Esophagus muscularis mucosa (tissue), 4 donors: ENCODE results near the gene NPLOC4. TPM values are rescaled to one million over a fixed set of nuclear protein-coding genes. Genes with fewer than 3 reads are reported as not detected.

Source experiments
- DNase-seq: peaks from one replicate; pipeline ENCODE4 v3.0.0-alpha.2; 2017; ENCODE audit errors: extremely low spot score
- H3K27ac ChIP-seq, 4 donors: fragments of 200-600 bp; sonication (generic); replicated peaks in 1 of 4; 1 replicate in 3 of 4; 2 replicates in 1 of 4; pipeline ENCODE4 v1.5.1; 2016 to 2019; ENCODE audit warnings: mild to moderate bottlenecking in 1 of 4
- H3K27me3 ChIP-seq, 4 donors: fragments of 200-600 bp; sonication (generic); one replicate each; pipeline versions ENCODE4 v1.5.1 to v1.6.0; 2016 to 2019
- H3K36me3 ChIP-seq, 4 donors: fragments of 200-600 bp; sonication (generic); one replicate each; pipeline ENCODE4 v1.5.1; 2016 to 2019
- H3K4me1 ChIP-seq, 4 donors: fragments of 200-600 bp; sonication (generic); one replicate each; pipeline ENCODE4 v1.5.1; 2016 to 2019
- H3K4me3 ChIP-seq, 4 donors: fragments of 200-600 bp; sonication (generic); 1 replicate in 2 of 4; 2 replicates in 2 of 4; pipeline ENCODE4 v1.5.1; 2016 to 2019; ENCODE audit warnings: mild to moderate bottlenecking in 4 of 4, moderate library complexity in 1 of 4
- H3K9me3 ChIP-seq, 4 donors: fragments of 200-600 bp; sonication (generic); 1 replicate in 3 of 4; 2 replicates in 1 of 4; pipeline ENCODE4 v1.5.1; 2016 to 2019
- CTCF ChIP-seq, 3 experiments: fragments of 200-600 bp in 2 of 3; fragments of 450-650 bp in 1 of 3; sonication (generic) in 2 of 3; IDR thresholded peaks; one replicate each; pipeline ENCODE4 v1.5.1; 2017 to 2019; ENCODE audit warnings: antibody characterized with exemption in 3 of 3, mild to moderate bottlenecking in 2 of 3, moderate library complexity in 1 of 3
- EP300 ChIP-seq: sonication (generic); formaldehyde crosslinking; IDR thresholded peaks from one replicate; pipeline ENCODE4 v1.6.1; 2017; ENCODE audit warnings: antibody characterized with exemption
- POLR2A ChIP-seq: fragments of 450-650 bp; IDR thresholded peaks from one replicate; pipeline ENCODE4 v1.6.1; 2017; ENCODE audit warnings: antibody characterized with exemption, moderate library complexity, mild to moderate bottlenecking, low read depth
- POLR2AphosphoS5 ChIP-seq, 2 donors: sonication (generic); formaldehyde crosslinking; IDR thresholded peaks; one replicate each; pipeline ENCODE4 v1.6.1; 2017; ENCODE audit warnings: antibody characterized with exemption in 2 of 2
- WGBS: methylation state at CpG from one replicate; pipeline ENCODE4 v1.1.5; 2018; 5-methylcytosine and 5-hydroxymethylcytosine counted together
- intact Hi-C: fragments of 100-400 bp; cut with DNase I; formaldehyde crosslinking; loops from one replicate; pipeline ENCODE4 v1.15.1; 2023
- total RNA-seq, 4 donors: library from RNA; depleted of rRNA; stranded (reverse); fragments of >200 nt; gene quantifications; one replicate each; pipeline versions ENCODE4 v1.1.0 to v1.2.1, GENCODE V29; 2016

NPLOC4 gene
- total RNA-seq, 4 donors from 2014 or later, result 58.1 to 86.6 (median 65.7) TPM

- intact Hi-C loops, result no loop called here
- Histone ChIP-seq H3K4me3 (no peak overlapping the region), H3K4me1 (peaks cover 23 to 40% (median 30%) of the 10 kb centered on the region in 4 donors), H3K9me3 (no peaks in the 10 kb centered on the region), H3K27me3 (no peaks in the 10 kb centered on the region), H3K36me3 (peaks cover 41 to 68% (median 67%) of the 10 kb centered on the region in 4 donors), H3K27ac (no peak overlapping the region)
- WGBS, result 86% methylated on average over 14 of the region's 16 CpGs
- DNase-seq, result no peak
- no peak for TF ChIP-seq POLR2A
- TF ChIP-seq POLR2AphosphoS5 (IDR thresholded peaks at IDR 0.05), result no peak
These were observed 87.8 kb downstream of the NPLOC4 start for GRCh38 chr17:81549031-81549557.

- H3K36me3 ChIP-seq, result peaks cover 46 to 83% (median 82%) of the 10 kb centered on the region in 4 donors
- H3K9me3 ChIP-seq, result no peaks in the 10 kb centered on the region
- no peak for DNase-seq
- no peak overlapping the region for H3K4me3 ChIP-seq
- WGBS, result 87% methylated on average over 8 of the region's 14 CpGs
- no peak for TF ChIP-seq EP300
- TF ChIP-seq POLR2A, result no peak
- no peak for TF ChIP-seq POLR2AphosphoS5 (IDR thresholded peaks at IDR 0.05)
- no peak for TF ChIP-seq CTCF (IDR thresholded peaks at IDR 0.05)
- peaks cover 11 to 25% (median 17%) of the 10 kb centered on the region in 4 donors for H3K4me1 ChIP-seq
- H3K27ac ChIP-seq, result no peak overlapping the region
- intact Hi-C loops, result no loop called here
- H3K27me3 ChIP-seq, result no peaks in the 10 kb centered on the region
These were observed 89.3 kb downstream of the NPLOC4 start for GRCh38 chr17:81547614-81547982.

GRCh38 chr17:81546906-81547613 is 89.9 kb downstream of the NPLOC4 start:
- Histone ChIP-seq H3K9me3 (no peaks in the 10 kb centered on the region), H3K4me1 (peaks cover 11 to 25% (median 17%) of the 10 kb centered on the region in 4 donors), H3K27me3 (no peaks in the 10 kb centered on the region), H3K36me3 (peaks cover 46 to 88% (median 87%) of the 10 kb centered on the region in 4 donors), H3K27ac (no peak overlapping the region), H3K4me3 (no peak overlapping the region)
- no peak for DNase-seq
- no peak for TF ChIP-seq POLR2A
- TF ChIP-seq CTCF (IDR thresholded peaks at IDR 0.05), result no peak
- no peak for TF ChIP-seq EP300
- no peak for TF ChIP-seq POLR2AphosphoS5 (IDR thresholded peaks at IDR 0.05)
- 76% methylated on average over 18 of the region's 36 CpGs for WGBS
- intact Hi-C loops, result no loop called here

GRCh38 chr17:81545160-81545949 is 91.6 kb downstream of the NPLOC4 start:
- intact Hi-C loops, result no loop called here

More at GRCh38 chr17:81545160-81545949, 91.6 kb downstream of the NPLOC4 start:
- Histone ChIP-seq H3K9me3 (no peaks in the 10 kb centered on the region), H3K4me3 (no peak overlapping the region), H3K36me3 (peaks cover 54 to 97% (median 96%) of the 10 kb centered on the region in 4 donors), H3K4me1 (peaks cover 0 to 11% (median 4%) of the 10 kb centered on the region in 4 donors), H3K27ac (no peak overlapping the region), H3K27me3 (no peaks in the 10 kb centered on the region)
- TF ChIP-seq POLR2A (no peak), CTCF (IDR thresholded peaks at IDR 0.05) (no peak), POLR2AphosphoS5 (IDR thresholded peaks at IDR 0.05) (no peak), EP300 (no peak)
- DNase-seq, result no peak
- 84% methylated on average over 7 of the region's 24 CpGs for WGBS
